Measurements from ENCODE around the gene CETP.
"Not testable (repeated sequence)": the region's sequence is repeated elsewhere in the genome, so short reads cannot be mapped to it uniquely, and the experiment has no call there.

Gene CETP

DNA sequence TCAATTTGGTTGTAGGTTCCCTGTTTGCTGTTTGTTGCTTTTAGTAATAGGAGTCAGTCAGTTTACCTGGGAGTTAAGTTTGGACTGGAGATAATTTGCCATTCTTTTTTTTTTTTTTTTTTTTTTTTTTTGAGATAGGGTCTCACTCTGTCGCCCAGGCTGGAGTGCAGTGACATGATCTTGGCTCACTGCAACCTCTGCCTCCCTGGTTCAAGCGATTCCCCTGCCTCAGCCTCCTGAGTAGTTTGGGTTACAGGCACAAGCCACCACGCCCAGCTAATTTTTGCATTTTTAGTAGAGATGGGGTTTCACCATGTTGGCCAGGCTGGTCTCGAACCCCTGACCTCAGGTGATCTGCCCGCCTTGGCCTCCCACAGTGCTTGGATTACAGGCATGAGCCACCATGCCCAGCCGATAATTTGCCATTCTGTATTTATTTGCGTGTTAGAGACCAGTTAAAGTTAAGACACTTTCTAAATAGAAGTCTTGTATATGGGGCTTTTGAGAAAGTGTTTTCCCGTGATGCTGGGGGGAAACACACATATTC, 27.1 kb upstream of the CETP start:
- not testable (repeated sequence) for DNase-seq

DNA sequence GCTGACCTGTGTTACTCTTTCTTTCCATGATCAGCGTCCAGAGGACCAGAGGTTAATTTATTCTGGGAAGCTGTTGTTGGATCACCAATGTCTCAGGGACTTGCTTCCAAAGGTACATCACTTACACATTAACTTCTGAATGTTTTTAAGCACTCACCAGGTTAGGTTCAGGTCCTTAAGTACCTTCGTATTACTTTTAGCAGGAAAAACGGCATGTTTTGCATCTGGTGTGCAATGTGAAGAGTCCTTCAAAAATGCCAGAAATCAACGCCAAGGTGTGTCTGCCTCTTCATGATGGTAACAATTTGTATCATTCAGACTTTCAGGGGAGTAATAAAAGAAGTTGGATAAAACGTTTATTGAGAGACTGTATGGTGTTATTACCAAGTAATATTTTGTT, 26.5 kb upstream of the CETP start:
- DNase-seq: no peak

DNA sequence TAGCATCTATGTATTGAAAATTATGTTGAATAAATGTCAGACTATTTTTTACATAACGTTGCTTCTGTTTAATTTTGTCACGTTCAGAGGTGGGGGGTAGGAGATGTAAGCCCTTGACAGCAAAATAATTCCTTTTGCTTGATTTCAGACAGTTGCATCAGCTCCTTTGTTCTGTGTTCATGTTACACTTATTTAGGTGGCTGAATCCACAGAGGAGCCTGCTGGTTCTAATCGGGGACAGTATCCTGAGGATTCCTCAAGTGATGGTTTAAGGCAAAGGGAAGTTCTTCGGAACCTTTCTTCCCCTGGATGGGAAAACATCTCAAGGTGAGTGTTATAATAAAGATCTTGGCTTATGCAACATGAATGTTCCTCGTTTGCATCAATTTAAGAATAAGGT, 25.3 kb upstream of the CETP start:
- DNase-seq: no peak

DNA sequence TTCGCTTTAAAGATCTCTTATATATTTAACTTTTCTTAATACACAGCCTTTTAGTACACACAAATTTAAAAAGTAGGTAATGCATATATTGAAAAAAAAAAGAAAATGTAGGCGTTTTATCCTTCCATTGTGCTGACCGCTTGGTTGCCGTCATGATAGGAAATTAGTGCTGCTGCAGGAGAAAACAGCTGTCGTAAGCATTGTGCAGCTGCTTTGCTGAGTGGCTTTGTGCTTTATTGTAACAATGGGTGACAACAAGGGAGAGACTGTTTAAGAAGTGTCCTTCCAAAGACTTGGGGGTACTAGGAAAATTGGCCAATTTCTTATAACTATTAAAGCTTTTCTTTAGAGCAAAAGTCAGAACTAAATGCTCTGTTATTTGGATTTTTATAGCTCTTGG, 24.8 kb upstream of the CETP start:
- no peak for DNase-seq

DNA sequence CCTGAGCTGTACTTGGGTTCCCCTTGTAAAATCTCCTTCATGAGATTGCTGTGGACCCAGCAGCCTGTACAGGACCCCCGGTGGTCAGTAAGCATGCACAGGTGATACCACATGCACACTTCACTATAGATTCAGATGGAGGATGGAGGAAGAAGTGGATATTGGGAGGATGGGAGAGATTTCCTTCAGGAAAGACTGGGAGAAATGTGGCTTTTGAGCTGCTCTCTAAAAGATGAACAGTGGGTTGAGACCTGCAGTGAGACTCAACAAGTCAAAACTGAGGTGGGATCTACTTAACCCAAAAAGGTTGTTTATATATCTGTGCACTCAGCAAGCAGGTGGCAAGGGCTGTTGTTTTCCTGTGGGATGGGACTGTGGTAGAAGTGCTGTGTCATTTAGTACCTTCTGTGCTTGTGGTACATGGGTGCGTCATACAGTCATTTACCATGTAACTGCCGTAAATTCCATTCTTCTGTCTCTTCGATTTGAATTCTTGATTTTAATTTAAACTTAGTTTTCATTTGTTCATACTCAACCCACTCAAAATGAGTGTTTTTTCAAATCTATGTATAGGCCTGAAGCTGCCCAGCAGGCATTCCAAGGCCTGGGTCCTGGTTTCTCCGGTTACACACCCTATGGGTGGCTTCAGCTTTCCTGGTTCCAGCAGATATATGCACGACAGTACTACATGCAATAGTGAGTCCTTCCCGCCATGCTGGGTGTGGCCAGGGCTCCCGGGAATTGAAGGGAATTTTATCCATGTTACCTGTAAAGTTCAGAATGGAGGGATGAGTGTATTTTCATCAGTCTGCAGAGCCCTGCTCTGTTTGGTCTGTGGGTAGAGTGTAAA, 22.9 kb upstream of the CETP start:
- DNase-seq: no peak

DNA sequence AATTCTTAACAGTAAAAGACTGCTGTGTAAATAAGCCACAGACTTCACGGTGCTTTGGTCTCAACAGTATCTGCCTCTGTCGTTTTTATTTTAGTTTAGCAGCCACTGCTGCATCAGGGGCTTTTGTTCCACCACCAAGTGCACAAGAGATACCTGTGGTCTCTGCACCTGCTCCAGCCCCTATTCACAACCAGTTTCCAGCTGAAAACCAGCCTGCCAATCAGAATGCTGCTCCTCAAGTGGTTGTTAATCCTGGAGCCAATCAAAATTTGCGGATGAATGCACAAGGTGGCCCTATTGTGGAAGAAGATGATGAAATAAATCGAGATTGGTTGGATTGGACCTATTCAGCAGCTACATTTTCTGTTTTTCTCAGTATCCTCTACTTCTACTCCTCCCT, 21.9 kb upstream of the CETP start:
- no peak for DNase-seq

DNA sequence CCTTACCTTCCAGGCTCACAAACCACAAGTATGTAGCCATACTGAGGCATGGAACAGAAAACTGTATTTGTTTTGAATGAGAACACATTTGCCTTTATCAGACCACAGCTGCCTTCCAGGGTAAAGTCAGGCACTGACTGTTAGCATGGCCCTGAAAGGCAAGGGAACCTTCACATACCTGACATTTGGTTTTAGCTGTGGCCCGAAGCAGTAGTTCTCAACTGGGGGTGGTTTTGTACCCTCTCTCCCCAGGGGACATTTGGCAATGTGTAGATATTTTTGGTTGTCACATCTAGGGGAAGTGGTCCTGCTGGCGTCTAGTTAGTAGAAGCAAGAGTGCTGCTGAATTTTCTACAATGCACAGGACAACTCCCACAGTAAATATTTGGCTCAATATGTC, 20.7 kb upstream of the CETP start:
- no peak for DNase-seq

DNA sequence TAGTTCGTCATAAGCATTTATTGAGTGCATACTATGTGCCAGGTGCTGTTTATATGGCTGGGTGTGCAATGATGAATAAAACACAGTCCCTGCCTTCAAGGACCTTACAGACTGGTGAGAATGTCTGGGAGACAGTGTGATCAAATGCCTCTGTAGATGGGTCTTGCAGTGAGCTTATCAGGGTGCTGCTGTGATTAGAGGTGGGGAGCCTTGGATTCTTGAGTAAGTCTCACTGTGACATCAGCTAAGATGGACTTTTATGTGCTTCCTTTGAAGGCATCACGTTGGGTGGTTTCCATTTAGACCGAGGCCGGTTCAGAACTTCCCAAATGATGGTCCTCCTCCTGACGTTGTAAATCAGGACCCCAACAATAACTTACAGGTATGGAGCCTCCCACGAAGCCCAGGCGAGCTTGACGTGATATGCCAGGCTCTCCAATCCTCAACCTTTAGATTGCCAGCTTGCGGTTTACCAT, 19.9 kb upstream of the CETP start:
- no peak for DNase-seq

DNA sequence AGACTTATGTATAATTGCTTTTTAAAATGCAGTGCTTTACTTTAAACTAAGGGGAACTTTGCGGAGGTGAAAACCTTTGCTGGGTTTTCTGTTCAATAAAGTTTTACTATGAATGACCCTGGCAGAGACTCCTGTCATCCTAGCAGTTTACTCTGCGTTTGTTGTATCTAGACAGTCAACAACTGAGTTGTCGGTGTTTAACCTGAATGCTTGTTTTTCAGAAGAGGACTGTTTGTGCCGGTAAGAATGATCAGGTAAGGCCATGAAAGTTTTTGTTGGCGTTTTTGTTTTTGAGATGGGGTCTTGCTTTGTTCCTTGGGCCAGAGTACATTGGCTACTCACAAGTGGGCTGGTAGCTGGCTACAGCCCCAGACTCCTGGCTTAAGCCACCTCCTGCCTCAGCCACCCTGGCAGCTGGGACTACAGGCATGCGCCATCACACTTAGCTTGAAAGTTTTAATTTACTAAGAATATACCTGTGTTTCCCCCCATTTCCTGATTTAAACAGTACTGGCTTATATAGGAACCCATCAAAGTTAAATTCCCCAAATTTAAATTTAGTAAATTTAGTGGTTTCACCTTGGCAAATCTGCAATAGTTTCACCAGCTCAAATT, 17.9 kb upstream of the CETP start:
- DNase-seq: no peak

DNA sequence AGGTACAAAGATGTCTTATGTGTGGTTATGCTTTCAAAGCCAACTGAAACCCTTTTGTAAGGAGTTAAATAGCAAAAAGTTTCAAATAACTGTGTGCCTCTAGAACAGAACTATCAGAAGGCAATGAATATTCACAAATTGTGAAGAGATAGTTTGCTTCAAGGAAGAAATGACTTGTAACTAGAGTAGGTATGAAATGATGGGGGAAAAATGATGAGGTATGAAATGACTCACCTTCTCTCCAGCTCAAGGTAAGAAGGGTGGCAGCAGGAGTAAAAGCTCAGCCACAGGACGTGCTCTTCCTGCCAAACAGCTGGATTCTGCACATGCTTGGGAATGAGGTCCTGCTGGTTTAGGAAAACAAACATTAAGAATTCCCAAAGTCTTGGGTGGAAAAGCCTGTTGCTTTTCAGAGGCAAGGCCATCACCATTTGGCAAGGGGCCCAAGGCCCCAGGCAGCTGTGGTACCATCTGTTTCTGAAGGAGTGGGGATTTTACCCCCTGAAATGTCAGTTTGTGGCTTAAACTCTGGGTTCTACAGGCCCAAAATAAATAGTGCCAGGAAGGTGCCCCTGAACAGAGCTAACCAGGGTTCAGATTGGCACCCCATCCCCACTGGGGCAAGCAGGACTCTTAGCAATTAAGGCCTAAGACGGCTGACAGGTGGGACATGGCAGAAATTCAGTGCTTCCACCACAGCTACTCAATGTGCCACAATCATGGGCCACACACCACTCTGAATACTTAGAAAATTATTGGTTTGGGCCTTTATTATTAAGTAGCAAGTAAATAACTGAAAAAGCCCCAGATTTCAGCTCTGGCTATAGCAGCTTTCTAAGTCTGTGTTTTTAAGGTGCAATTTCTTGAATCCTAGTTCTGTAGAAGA, 16.6 kb upstream of the CETP start:
- DNase-seq: peak; percentile 35

DNA sequence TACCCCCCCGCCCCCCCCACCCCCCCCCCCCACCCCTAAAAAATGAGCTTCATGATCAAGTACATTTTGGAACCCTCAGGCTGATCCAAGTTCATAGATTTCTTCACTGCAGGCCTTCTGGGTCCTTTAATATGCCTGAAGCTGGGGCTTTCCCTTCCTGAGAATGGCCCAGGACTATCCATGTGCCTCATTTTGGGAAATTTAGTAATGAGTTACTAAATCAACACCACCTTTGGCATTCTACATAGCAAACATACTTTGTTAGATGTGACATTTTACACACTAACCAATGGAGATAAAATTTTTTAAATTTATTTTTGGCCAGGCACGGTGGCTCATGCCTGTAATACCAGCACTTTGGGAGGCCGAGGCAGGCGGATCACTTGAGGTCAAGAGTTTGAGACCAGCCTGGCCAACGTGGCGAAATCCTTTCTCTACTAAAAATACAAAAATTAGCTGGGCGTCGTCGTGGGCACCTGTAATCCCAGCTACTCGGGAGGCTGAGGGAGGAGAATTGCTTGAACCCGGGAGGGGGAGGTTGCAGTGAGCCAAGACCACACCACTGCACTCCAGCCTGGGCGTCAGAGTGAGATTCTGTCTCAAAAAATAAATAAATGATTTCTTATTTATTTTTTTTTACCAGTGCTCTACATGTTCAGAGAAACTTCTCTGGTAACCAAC, 15.8 kb upstream of the CETP start:
- no peak for DNase-seq

DNA sequence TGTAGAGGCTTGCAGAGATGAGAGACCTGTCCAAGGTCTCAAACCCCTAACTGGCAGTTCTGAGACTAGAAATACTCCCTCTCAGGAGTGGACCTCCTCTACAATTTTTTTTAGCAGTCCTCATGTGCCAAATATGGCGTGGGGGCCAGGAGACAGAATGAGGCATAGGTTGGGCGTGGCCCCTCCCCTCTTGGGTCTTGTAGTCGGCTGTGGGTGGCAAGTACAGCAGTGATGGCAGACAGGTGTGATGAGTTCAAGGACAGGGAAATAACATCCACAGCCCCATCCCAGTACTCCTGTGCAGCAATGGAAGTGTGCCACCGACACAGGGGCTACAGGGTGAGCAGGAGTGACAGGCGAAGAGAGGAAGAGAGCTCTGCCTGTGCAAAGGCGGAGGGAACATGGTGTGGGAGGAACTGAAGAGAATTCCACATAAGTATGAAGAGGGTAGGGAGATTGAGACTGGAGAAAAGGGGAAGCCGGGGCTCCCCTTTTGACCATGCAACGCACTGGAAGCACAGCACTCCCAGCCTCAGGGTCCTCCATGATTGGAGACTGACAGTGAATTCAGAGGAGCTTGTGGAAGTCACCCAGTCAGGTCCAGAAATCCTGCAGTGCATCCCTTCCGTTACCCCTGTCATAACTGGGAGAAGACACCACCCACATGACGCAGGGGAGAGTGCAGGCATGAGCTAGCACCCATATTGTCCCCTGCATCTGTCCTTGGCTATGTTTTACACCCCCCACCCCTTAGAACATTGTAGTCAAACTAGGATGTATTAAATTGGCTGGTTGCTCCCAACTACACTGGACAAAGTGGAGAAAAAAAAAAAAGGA, 14.8 kb upstream of the CETP start:
- no peak for DNase-seq

DNA sequence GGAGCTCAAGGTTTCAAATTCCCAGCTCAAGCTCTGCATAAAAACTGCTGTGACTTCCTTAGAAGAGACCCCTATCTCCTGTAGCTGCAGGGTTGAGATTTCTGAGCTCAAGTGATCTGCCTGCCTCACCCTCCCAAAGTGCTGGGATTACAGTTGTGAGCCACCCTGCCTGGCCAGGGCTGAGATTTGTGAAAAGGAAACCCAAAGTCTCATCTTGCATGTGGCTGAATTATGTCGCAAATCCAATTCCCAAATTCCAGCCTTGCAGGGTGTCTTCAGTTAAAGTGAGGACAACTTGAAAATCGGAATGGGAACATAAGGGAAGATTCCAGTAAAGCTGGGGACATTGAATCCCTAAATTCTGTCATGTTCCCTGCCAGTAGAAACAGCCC, 14.2 kb upstream of the CETP start:
- DNase-seq: no peak

DNA sequence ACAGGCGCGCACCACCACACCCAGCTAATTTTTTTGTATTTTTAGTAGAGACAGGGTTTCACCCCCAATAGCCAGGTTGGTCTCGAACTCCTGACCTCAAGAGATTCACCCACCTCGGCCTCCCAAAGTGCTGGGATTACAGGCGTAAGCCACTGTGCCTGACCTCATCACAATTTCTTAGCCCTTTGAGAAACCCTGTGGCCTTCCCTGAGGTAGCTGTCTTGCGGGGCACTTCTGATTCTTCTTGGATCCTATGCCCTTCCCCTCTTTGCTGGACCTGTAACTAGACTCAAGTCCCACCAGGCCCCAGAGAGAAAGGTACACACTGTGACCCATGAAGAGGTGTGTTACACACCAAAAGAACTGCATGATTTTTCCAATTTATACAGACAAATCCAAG, 13.5 kb upstream of the CETP start:
- DNase-seq: no peak

DNA sequence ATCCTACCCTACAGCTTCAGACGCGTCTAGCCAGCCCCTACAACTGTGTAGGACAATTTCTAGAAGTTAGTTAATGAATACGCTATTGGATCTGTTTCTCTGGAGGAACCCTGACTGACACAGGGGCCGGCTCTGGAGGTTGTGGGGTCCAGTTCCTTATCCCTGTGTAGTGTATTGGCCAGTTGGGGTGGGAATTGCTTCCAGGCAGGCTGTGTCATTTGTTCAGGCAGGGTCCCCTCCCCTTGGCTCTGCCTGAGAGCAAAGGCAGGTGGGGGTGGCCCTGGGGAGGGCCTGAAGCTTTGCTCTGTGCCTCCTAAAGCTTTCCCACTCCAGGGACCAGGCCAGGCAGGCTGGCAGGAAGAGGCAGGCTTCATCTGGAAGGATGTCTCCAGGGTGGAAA, 11.7 kb upstream of the CETP start:
- DNase-seq: no peak

DNA sequence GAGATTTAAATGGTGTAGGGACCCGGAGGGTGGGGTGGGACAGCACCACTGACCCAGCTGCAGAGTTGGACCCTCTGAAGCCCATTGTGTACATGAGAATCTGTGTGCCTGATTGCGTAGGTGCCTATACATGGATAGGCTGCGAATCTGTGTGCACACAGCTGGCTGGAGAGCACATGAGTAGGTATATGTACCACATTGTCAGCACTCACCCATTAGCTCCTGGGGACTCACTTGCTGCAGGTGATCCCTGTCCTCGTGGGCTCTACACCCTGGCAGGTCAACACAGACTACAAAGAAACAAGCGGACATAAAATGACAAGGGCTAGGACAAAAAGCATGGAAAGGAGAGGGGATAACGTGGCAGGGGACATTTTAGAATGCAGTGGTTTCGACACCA, 11.3 kb upstream of the CETP start:
- DNase-seq: no peak

DNA sequence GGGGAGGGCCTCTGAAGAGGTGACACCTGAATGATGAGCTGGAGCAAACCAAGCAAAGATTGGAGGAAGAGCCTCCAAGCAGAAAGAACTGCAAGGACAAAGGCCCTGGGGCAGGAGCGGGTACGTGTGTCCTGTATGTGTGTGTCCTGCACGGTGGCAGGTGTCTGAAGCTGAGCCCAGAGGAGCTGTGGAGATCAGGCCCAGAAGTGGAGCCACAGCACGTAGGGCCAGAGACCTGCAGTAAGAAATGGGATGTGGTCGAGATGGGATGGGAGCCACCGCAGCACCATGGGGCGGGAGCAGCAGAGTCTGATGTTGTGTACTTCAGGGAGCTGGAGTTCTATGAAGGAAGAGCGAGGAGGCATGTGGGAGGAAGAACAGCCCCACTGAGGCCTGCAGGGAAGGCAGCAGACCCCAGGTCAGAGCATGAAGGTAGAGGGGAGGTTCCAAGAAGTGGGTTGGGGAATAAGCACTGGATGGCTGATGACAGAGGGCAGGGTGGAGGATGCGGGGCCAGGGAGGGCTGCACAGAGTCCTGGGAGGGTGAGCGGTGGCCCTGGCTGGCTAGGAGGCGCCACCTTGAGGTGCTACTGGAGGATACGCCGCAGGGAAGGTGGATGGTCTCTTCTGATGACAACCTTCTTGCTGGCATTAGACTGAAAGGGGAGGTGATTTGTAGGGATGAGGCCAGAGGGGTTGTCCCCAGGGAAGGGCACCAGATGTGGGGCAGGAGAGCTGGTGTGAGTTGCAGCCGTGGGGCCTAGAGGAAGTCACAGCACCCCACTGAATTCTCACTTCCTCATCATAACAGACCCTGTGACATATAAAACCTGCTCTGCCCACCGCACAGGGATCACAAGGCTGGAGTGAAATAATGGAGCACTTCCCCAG, 10.6 kb upstream of the CETP start:
- peak; percentile 47 for DNase-seq

DNA sequence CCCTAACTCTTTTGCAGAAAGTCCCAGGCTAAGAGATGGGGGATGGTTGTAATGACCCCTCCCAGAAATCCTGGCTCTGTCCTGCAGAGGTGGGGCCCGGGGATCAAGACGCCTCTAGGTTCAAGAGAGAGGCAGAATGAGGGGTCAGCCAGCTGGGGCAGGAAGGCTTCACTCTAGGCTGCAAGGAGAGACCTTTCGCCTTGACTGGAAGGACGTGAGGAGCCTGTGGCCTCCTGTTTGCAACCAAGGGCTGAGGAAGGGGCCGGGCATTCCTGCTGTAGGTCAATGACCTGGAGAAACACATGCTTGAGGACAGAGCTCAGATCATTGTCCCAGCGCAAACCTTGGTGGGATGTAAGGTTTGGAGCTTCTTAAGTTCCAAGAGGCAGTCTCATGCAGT, 8.7 kb upstream of the CETP start:
- no peak for DNase-seq

DNA sequence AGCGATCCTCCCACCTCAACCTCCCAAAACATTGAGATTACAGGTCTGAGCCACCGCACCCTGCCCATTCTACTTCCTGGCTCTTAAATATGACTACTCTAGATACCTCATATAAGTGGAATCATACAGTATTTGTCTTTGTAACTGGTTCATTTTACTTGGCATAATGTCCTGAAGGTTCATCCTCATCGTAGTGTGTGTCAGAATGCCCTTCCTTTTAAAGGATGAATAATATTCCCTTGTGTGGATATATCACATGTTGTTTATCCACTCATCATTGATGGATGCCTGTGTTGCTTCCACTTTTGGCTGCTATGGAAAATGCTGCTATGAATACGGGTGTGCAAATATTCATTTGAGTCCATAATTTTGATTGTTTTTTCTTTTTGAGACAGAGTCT, 5.7 kb upstream of the CETP start:
- no peak for DNase-seq

DNA sequence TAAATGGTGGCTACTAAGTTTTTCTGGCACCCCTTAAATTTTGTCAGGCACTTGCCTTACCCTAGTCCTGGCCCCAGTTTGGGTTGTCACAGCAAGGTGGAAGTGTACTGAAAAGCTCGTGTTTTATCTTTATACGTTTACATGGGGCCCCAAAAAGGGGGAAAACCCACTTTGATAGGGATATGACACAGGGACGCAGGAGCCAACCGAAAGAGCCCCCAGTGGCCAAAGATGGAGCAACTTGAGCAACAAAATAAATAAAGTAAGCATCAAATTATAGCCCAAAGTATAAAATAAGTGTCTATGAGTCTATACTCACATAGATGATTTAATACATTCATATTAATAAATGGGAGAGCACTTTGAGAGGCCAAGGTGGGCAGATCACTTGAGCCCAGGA, 5.0 kb upstream of the CETP start:
- no peak for DNase-seq
